CD8-positive, alpha-beta memory T cell (primary cell): Measurements from ENCODE around the gene EMC9. TPM values are rescaled to one million over a fixed set of nuclear protein-coding genes. Genes with fewer than 3 reads are reported as not detected.

ENCODE experiments used
- CTCF ChIA-PET: fragments of 350-600 bp; sonication (Branson Sonifier 250); formaldehyde crosslinking; loops from one replicate; lab custom pipeline; 2021; ENCODE audit warnings: antibody characterized with exemption; lab: Charles Lee
- POLR2A ChIA-PET: fragments of 350-600 bp; sonication (Branson Sonifier 250); formaldehyde crosslinking; loops from one replicate; lab custom pipeline; 2021; ENCODE audit warnings: antibody characterized with exemption; lab: Charles Lee
- DNase-seq, 5 donors: peaks; one replicate each; pipeline versions ENCODE4 v3.0.0 to v3.0.0-alpha.2; 2020 to 2022; ENCODE audit warnings: mixed read lengths in 1 of 5
- H3K27ac ChIP-seq: one replicate; pipeline ENCODE4 v1.7.0; 2013; ENCODE audit warnings: low read depth, mild to moderate bottlenecking, low read length, moderate library complexity
- H3K27me3 ChIP-seq: 2 replicates; pipeline ENCODE4 v1.7.0; 2013; ENCODE audit warnings: low read length, mild to moderate bottlenecking; ENCODE audit not compliant: insufficient read depth, poor library complexity, severe bottlenecking
- H3K36me3 ChIP-seq: 2 replicates; pipeline ENCODE4 v1.7.0; 2013; ENCODE audit warnings: mild to moderate bottlenecking, low read length, moderate library complexity; ENCODE audit not compliant: insufficient read depth
- H3K4me1 ChIP-seq: 2 replicates; pipeline ENCODE4 v1.7.0; 2013; ENCODE audit warnings: mild to moderate bottlenecking, low read length, moderate library complexity; ENCODE audit not compliant: insufficient read depth
- H3K4me3 ChIP-seq: 2 replicates; pipeline ENCODE4 v1.7.0; 2013; ENCODE audit warnings: mild to moderate bottlenecking, low read length
- H3K9me3 ChIP-seq: 2 replicates; pipeline ENCODE4 v1.7.0; 2013; ENCODE audit warnings: mild to moderate bottlenecking, low read length
- H3K27ac Mint-ChIP-seq, 8 donors: one replicate each; pipeline ENCODE4 v1.8.0; 2020 to 2021; ENCODE audit warnings: mixed read lengths in 8 of 8, mild to moderate bottlenecking in 6 of 8, inconsistent platforms in 3 of 8, moderate library complexity in 3 of 8
- H3K27me3 Mint-ChIP-seq, 2 donors: one replicate each; pipeline ENCODE4 v1.8.0; 2020 to 2021; ENCODE audit warnings: mixed read lengths in 2 of 2, mild to moderate bottlenecking in 1 of 2, moderate library complexity in 1 of 2
- H3K36me3 Mint-ChIP-seq, 3 donors: one replicate each; pipeline ENCODE4 v1.8.0; 2020 to 2021; ENCODE audit warnings: mixed read lengths in 3 of 3, inconsistent platforms in 1 of 3, mild to moderate bottlenecking in 1 of 3
- H3K4me1 Mint-ChIP-seq, 3 donors: one replicate each; pipeline ENCODE4 v1.8.0; 2020 to 2021; ENCODE audit warnings: mixed read lengths in 3 of 3, inconsistent platforms in 1 of 3, mild to moderate bottlenecking in 1 of 3
- H3K4me3 Mint-ChIP-seq, 7 donors: one replicate each; pipeline ENCODE4 v1.8.0; 2020 to 2021; ENCODE audit warnings: mixed read lengths in 7 of 7, mild to moderate bottlenecking in 6 of 7, moderate library complexity in 4 of 7, inconsistent platforms in 2 of 7
- H3K9me3 Mint-ChIP-seq, 5 donors: one replicate each; pipeline ENCODE4 v1.8.0; 2020 to 2022; ENCODE audit warnings: mixed read lengths in 5 of 5, mild to moderate bottlenecking in 3 of 5, moderate library complexity in 2 of 5, inconsistent platforms in 1 of 5
- polyA plus RNA-seq: library from polyadenylated mRNA; unstranded; fragments of 300-500 nt; fragmentation: Illumina TruSeq; gene quantifications from one replicate; pipeline ENCODE4 v1.2.3, GENCODE V29; 2021
- total RNA-seq, 2 experiments: library from RNA; stranded (reverse); gene quantifications; one replicate each; pipeline ENCODE4 v1.2.3, GENCODE V29; 2021

EMC9 gene
- total and polyA plus RNA-seq, 3 experiments from 2014 or later, result 15.0 to 30.2 (median 28.1) TPM

DNA sequence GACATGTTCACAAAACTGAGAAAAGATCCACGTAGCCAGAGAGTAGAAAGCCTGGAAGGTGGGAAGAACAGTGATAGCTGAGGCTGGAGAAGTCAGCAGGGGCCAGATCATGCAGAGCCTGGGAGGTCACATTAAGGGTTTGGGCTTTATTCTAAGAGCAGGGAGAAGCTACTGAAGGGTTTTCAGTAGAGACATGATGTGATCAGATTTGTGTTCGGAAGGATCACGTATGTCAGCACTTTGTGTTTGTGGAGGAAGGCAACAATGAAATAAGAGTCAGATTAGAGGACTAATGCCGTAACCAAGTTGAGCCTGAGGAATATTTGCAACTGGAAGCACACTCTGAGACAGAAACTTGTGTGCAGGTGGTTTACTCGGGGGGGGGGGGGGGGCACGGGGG is 51.5 kb downstream of the EMC9 start:
- H3K36me3 ChIP-seq, result no peaks in the 10 kb centered on the region
- H3K27ac ChIP-seq, result no peak overlapping the region
- Mint-ChIP-seq H3K27ac (peak overlapping the region in 1 of 8 donors; percentile 5), H3K36me3 (peaks cover 0 to 5% (median 0%) of the 10 kb centered on the region in 3 donors), H3K4me3 (no peak overlapping the region), H3K27me3 (no peaks in the 10 kb centered on the region), H3K9me3 (no peaks in the 10 kb centered on the region), H3K4me1 (peaks cover 14 to 23% (median 22%) of the 10 kb centered on the region in 3 donors)
- no peak overlapping the region for H3K4me3 ChIP-seq
- ChIA-PET CTCF (interaction anchor here (0.7 to 12.1 kb wide), 17 partner anchors 9 to 115 kb away, joined by 3 to 185 read pairs (median 5); partner anchors contain the start of genes CARMIL3, DCAF11, DHRS4L2 and IRF9), POLR2A (interaction anchor here (0.6 to 0.9 kb wide), 3 partner anchors 8 to 21 kb away, joined by 3 to 5 read pairs (median 4); no protein-coding TSS in a partner anchor)
- H3K9me3 ChIP-seq, result no peaks in the 10 kb centered on the region
- peaks cover 5% of the 10 kb centered on the region for H3K4me1 ChIP-seq
- H3K27me3 ChIP-seq, result no peaks in the 10 kb centered on the region
- no peak for DNase-seq

Other genes starting within 250 kb of the EMC9 start
Only the 30 nearest of the 31 such genes appear.
- 10 to 100 TPM; 24.0 to 25.2 TPM for gene DHRS4, start 187.8 kb downstream of the EMC9 start, total RNA-seq
- gene DHRS4, start 187.8 kb downstream of the EMC9 start, polyA plus RNA-seq, result 42.0 TPM
- gene DHRS4L2, start 152.7 kb downstream of the EMC9 start, total RNA-seq, result 10 to 100 TPM; 21.1 to 23.4 TPM
- 18.4 TPM for gene DHRS4L2, start 152.7 kb downstream of the EMC9 start, polyA plus RNA-seq
- 1 to 10 TPM; 1.2 to 1.5 TPM for gene CARMIL3, start 89.6 kb downstream of the EMC9 start, total RNA-seq
- 0.14 TPM for gene CARMIL3, start 89.6 kb downstream of the EMC9 start, polyA plus RNA-seq
- not detected for gene CPNE6, start 70.0 kb downstream of the EMC9 start, total RNA-seq
- not detected for gene CPNE6, start 70.0 kb downstream of the EMC9 start, polyA plus RNA-seq
- 10 to 100 TPM; 79.6 to 88.3 TPM for gene PCK2, start 47.3 kb downstream of the EMC9 start, total RNA-seq
- gene PCK2, start 47.3 kb downstream of the EMC9 start, polyA plus RNA-seq, result 16.9 TPM
- gene DCAF11, start 26.8 kb downstream of the EMC9 start, total RNA-seq, result 10 to 100 TPM; 69.0 to 72.4 TPM
- gene DCAF11, start 26.8 kb downstream of the EMC9 start, polyA plus RNA-seq, result 83.9 TPM
- gene NRL, start 26.6 kb downstream of the EMC9 start, total RNA-seq, result 1 to 10 TPM; 1.5 to 1.6 TPM
- 1.5 TPM for gene NRL, start 26.6 kb downstream of the EMC9 start, polyA plus RNA-seq
- gene FITM1, start 10.9 kb downstream of the EMC9 start, total RNA-seq, result 1 to 10 TPM in 1 of 2 experiments, under 1 TPM in 1; 0.58 to 1.1 TPM
- gene FITM1, start 10.9 kb downstream of the EMC9 start, polyA plus RNA-seq, result not detected
- 100 to 1,000 TPM; 343 to 347 TPM for gene PSME1, start 5.4 kb downstream of the EMC9 start, total RNA-seq
- 1,041 TPM for gene PSME1, start 5.4 kb downstream of the EMC9 start, polyA plus RNA-seq
- gene PSME2, start 5.0 kb upstream of the EMC9 start, total RNA-seq, result 100 to 1,000 TPM; 368 to 376 TPM
- 534 TPM for gene PSME2, start 5.0 kb upstream of the EMC9 start, polyA plus RNA-seq
- 10 to 100 TPM; 85.9 TPM for gene RNF31, start 5.9 kb upstream of the EMC9 start, total RNA-seq
- 71.5 TPM for gene RNF31, start 5.9 kb upstream of the EMC9 start, polyA plus RNA-seq
- 10 to 100 TPM; 62.0 to 68.6 TPM for gene IRF9, start 19.7 kb upstream of the EMC9 start, total RNA-seq
- 91.7 TPM for gene IRF9, start 19.7 kb upstream of the EMC9 start, polyA plus RNA-seq
- gene REC8, start 30.5 kb upstream of the EMC9 start, total RNA-seq, result 10 to 100 TPM; 24.5 to 26.7 TPM
- 10.0 TPM for gene REC8, start 30.5 kb upstream of the EMC9 start, polyA plus RNA-seq
- 100 to 1,000 TPM; 164 to 172 TPM for gene IPO4, start 47.2 kb upstream of the EMC9 start, total RNA-seq
- 20.9 TPM for gene IPO4, start 47.2 kb upstream of the EMC9 start, polyA plus RNA-seq
- gene TM9SF1, start 53.9 kb upstream of the EMC9 start, total RNA-seq, result 10 to 100 TPM; 31.3 to 34.0 TPM
- 30.0 TPM for gene TM9SF1, start 53.9 kb upstream of the EMC9 start, polyA plus RNA-seq
- gene TSSK4, start 64.1 kb upstream of the EMC9 start, total RNA-seq, result under 1 TPM; 0.26 to 0.44 TPM
- 1.2 TPM for gene TSSK4, start 64.1 kb upstream of the EMC9 start, polyA plus RNA-seq
- gene CHMP4A, start 71.9 kb upstream of the EMC9 start, total RNA-seq, result 10 to 100 TPM; 86.4 to 87.6 TPM
- 159 TPM for gene CHMP4A, start 71.9 kb upstream of the EMC9 start, polyA plus RNA-seq
- gene MDP1, start 74.5 kb upstream of the EMC9 start, total RNA-seq, result 10 to 100 TPM; 15.5 to 16.2 TPM
- gene MDP1, start 74.5 kb upstream of the EMC9 start, polyA plus RNA-seq, result 25.8 TPM
- gene NEDD8, start 90.8 kb upstream of the EMC9 start, total RNA-seq, result 100 to 1,000 TPM; 232 to 240 TPM
- gene NEDD8, start 90.8 kb upstream of the EMC9 start, polyA plus RNA-seq, result 364 TPM
- 10 to 100 TPM; 43.6 to 48.6 TPM for gene GMPR2, start 91.3 kb upstream of the EMC9 start, total RNA-seq
- 96.8 TPM for gene GMPR2, start 91.3 kb upstream of the EMC9 start, polyA plus RNA-seq
- 100 to 1,000 TPM; 101 to 106 TPM for gene TINF2, start 101.0 kb upstream of the EMC9 start, total RNA-seq
- gene TINF2, start 101.0 kb upstream of the EMC9 start, polyA plus RNA-seq, result 161 TPM
- gene TGM1, start 121.6 kb upstream of the EMC9 start, total RNA-seq, result 1 to 10 TPM; 3.2 to 3.7 TPM
- not detected for gene TGM1, start 121.6 kb upstream of the EMC9 start, polyA plus RNA-seq
- gene RABGGTA, start 130.0 kb upstream of the EMC9 start, total RNA-seq, result 10 to 100 TPM; 41.0 to 41.8 TPM
- 37.7 TPM for gene RABGGTA, start 130.0 kb upstream of the EMC9 start, polyA plus RNA-seq
- gene DHRS1, start 158.2 kb upstream of the EMC9 start, total RNA-seq, result 1 to 10 TPM; 9.3 to 9.8 TPM
- 34.8 TPM for gene DHRS1, start 158.2 kb upstream of the EMC9 start, polyA plus RNA-seq
- 10 to 100 TPM; 44.1 to 47.1 TPM for gene NOP9, start 158.3 kb upstream of the EMC9 start, total RNA-seq
- 2.1 TPM for gene NOP9, start 158.3 kb upstream of the EMC9 start, polyA plus RNA-seq
- 10 to 100 TPM; 12.4 to 12.7 TPM for gene CIDEB, start 166.4 kb upstream of the EMC9 start, total RNA-seq
- 27.5 TPM for gene CIDEB, start 166.4 kb upstream of the EMC9 start, polyA plus RNA-seq
- 1 to 10 TPM; 8.3 to 8.7 TPM for gene LTB4R2, start 168.5 kb upstream of the EMC9 start, total RNA-seq
- gene LTB4R2, start 168.5 kb upstream of the EMC9 start, polyA plus RNA-seq, result 2.6 TPM
- 10 to 100 TPM in 1 of 2 experiments, 1 to 10 TPM in 1; 9.8 to 12.3 TPM for gene LTB4R, start 169.9 kb upstream of the EMC9 start, total RNA-seq
- 10.3 TPM for gene LTB4R, start 169.9 kb upstream of the EMC9 start, polyA plus RNA-seq
- 1 to 10 TPM in 1 of 2 experiments, under 1 TPM in 1; 0.84 to 1.5 TPM for gene ADCY4, start 193.5 kb upstream of the EMC9 start, total RNA-seq
- gene ADCY4, start 193.5 kb upstream of the EMC9 start, polyA plus RNA-seq, result 0.64 TPM
- gene RIPK3, start 198.4 kb upstream of the EMC9 start, total RNA-seq, result 10 to 100 TPM; 11.6 to 12.5 TPM
- 15.4 TPM for gene RIPK3, start 198.4 kb upstream of the EMC9 start, polyA plus RNA-seq